BLaER1 treated with 17β-estradiol and CSF1 and Interleukin-3, amounts not matched to agents 10 nM and 100 nM (cell line): ENCODE results near the gene BIVM.

Experiments used
- H3K27ac ChIP-seq, 11 experiments: shearing (Covaris generic); formaldehyde crosslinking; 2 replicates each; pipeline ENCODE4 v1.8.1; 2022
- H3K27me3 ChIP-seq, 11 experiments: shearing (Covaris generic); formaldehyde crosslinking; 2 replicates each; pipeline ENCODE4 v1.8.1; 2022
- H3K36me3 ChIP-seq, 11 experiments: shearing (Covaris generic); formaldehyde crosslinking; 2 replicates each; pipeline ENCODE4 v1.8.1; 2022
- H3K4me1 ChIP-seq, 10 experiments: shearing (Covaris generic); formaldehyde crosslinking; 2 replicates each; pipeline ENCODE4 v1.8.1; 2022
- H3K4me2 ChIP-seq, 11 experiments: shearing (Covaris generic); formaldehyde crosslinking; 2 replicates each; pipeline ENCODE4 v1.8.1; 2022
- H3K4me3 ChIP-seq, 10 experiments: shearing (Covaris generic); formaldehyde crosslinking; 2 replicates each; pipeline ENCODE4 v1.8.1; 2022
- H3K9ac ChIP-seq, 11 experiments: shearing (Covaris generic); formaldehyde crosslinking; 2 replicates each; pipeline ENCODE4 v1.8.1; 2022
- H3K9me3 ChIP-seq, 11 experiments: shearing (Covaris generic); formaldehyde crosslinking; replicated peaks in 1 of 11; 2 replicates each; pipeline ENCODE4 v1.8.1; 2022
- H4K20me1 ChIP-seq, 11 experiments: shearing (Covaris generic); formaldehyde crosslinking; 2 replicates each; pipeline ENCODE4 v1.8.1; 2022
- Cebpa-rat ChIP-seq, 11 experiments: shearing (Covaris generic); IDR thresholded peaks; 2 replicates each; pipeline ENCODE4 v1.8.1; 2022

BIVM gene

DNA sequence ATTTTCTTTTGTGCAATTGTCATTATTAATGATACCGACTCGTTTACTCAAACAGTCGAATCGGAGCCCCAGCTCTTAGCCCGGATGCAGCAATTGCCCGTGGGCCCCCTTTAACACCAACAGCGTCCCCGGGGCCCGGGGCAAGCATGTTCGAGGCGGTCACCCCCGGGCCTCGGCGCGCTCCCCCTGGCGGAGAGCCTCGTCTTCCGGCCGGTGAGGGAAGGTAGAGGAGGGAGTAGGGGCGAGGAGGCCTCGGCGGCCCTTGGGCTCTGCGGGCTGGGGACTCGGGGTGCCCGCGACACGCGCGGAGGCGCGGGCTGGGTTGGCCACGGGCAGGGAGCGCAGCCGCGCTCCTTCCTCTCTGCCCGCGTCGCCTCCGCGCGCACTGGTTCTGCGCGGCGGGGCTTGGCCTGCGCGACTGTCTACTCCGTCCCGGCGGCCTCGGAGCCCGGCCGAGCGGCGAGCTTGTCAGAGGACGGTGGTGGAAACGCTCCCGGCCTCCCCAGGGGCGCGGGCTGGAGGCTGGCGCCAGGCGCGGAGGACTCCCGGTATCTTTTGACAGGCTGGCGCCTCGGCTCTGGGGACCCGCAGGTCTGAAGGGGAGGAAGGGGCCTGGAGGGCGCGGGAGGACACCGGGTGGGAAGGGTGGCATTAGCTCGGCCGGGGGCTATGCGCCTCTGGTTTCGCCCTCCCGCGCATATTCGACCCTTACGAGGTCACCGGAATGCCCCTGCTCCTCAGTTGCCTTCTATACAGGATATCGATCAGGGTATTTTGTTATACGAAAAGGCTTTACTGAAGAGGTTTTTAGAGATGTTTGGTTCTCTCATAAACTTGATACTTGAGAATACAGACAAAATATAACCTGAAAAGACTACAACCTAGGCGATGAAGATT is 1.5 kb downstream of the BIVM start:
- Histone ChIP-seq H3K27ac (peak overlapping the region; percentile 22 to 74 (median 66); a peak in 21 of 22 replicates), H3K9ac (peak overlapping the region; percentile 67 to 83 (median 78)), H3K4me2 (peak overlapping the region; percentile 76 to 87 (median 83))

GRCh38 chr13:102805680-102806079 is 6.8 kb downstream of the BIVM start:
- H3K4me2 ChIP-seq: no peak overlapping the region
- H3K27ac ChIP-seq: no peak overlapping the region
- TF ChIP-seq Cebpa-rat (IDR thresholded peaks at IDR 0.05): no peak
- H4K20me1 ChIP-seq: no peaks in the 10 kb centered on the region
- H3K9ac ChIP-seq: no peak overlapping the region
- H3K36me3 ChIP-seq: peaks cover 0 to 2% (median 0%) of the 10 kb centered on the region in 11 experiments; a peak in 6 of 22 replicates
- H3K4me3 ChIP-seq: no peak overlapping the region
- H3K4me1 ChIP-seq: peaks cover 0 to 7% (median 0%) of the 10 kb centered on the region in 10 experiments; a peak in 2 of 20 replicates
- peaks cover 2 to 16% (median 10%) of the 10 kb centered on the region in 11 experiments; a peak in 19 of 22 replicates for H3K9me3 ChIP-seq
- H3K27me3 ChIP-seq: peaks cover 0 to 12% (median 5%) of the 10 kb centered on the region in 11 experiments; a peak in 20 of 22 replicates

More for the DNA sequence above, 1.5 kb downstream of the BIVM start:
- Histone ChIP-seq H4K20me1 (no peaks in the 10 kb centered on the region), H3K27me3 (peaks cover 27 to 51% (median 43%) of the 10 kb centered on the region in 11 experiments), H3K36me3 (no peaks in the 10 kb centered on the region), H3K4me1 (peaks cover 0 to 9% (median 0%) of the 10 kb centered on the region in 10 experiments; a peak in 4 of 20 replicates), H3K4me3 (peak overlapping the region; percentile 60 to 74 (median 67)), H3K9me3 (peaks cover 24 to 32% (median 25%) of the 10 kb centered on the region in 11 experiments)
- TF ChIP-seq Cebpa-rat (IDR thresholded peaks at IDR 0.05): no peak

DNA sequence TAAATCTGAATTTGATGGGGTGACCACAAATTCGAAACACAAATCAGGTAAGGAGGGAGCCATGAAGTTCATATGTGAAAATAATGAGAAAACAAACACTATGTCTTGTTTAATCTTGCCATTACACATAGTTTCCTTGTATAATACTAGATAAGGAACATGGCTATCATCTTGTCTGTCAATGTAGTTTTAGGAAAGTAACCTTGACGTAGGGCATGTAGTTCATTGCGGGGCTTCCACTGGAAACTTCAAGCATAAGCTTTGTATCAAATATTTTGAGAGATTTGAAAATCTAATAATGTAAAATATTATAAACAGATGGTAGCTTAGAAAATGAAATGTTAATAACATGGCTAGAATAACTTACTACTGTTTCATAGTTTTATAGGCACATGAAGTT is 8.8 kb downstream of the BIVM start:
- no peaks in the 10 kb centered on the region for H4K20me1 ChIP-seq
- no peak overlapping the region for H3K4me3 ChIP-seq
- no peaks in the 10 kb centered on the region; a peak in 1 of 20 replicates for H3K4me1 ChIP-seq
- H3K9me3 ChIP-seq: peaks cover 8 to 24% (median 20%) of the 10 kb centered on the region in 11 experiments; a peak in 16 of 22 replicates
- peaks cover 0 to 7% (median 0%) of the 10 kb centered on the region in 11 experiments; a peak in 8 of 22 replicates for H3K36me3 ChIP-seq
- no peak overlapping the region for H3K27ac ChIP-seq
- H3K27me3 ChIP-seq: no peaks in the 10 kb centered on the region
- no peak overlapping the region for H3K4me2 ChIP-seq
- no peak overlapping the region for H3K9ac ChIP-seq
- TF ChIP-seq Cebpa-rat (IDR thresholded peaks at IDR 0.05): no peak

DNA sequence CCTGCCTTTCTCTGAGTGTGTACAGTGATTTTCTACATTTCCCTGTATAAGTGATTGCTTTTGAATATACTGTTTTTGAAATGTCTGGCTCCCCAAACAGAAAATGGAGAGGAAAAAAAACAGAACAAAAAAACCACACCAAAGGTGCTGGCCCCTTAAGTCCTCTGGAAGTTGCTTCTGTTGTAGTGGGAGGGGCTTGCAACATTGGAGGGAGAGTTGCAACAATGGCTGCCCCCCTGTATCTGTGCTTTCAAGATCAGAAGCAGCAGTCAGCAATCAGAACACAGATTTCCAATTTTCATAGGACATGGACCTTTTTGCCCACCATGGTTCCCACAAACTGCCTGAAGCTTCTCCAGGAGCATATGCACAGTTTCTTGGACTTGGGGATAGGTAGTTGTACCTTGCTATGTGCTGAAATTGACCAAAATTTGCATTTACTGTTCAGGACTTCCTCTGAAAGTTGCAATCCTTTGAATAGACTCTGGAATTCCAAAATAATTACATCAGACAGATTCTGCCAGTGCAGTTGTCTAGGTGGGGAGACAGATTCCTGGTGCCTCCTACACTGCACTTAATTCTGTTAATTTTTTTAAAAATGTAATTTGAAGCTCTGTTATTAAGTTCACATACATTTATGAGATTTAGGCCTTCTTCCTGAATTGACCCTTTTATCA is 13.8 kb downstream of the BIVM start:
- Histone ChIP-seq H3K27ac (no peak overlapping the region), H3K4me2 (no peak overlapping the region), H3K36me3 (peaks cover 0 to 7% (median 0%) of the 10 kb centered on the region in 11 experiments; a peak in 8 of 22 replicates), H3K4me1 (no peaks in the 10 kb centered on the region; a peak in 1 of 20 replicates), H3K9me3 (peaks cover 8 to 24% (median 17%) of the 10 kb centered on the region in 11 experiments; a peak in 16 of 22 replicates), H4K20me1 (no peaks in the 10 kb centered on the region), H3K27me3 (no peaks in the 10 kb centered on the region), H3K9ac (no peak overlapping the region), H3K4me3 (no peak overlapping the region)
- TF ChIP-seq Cebpa-rat (IDR thresholded peaks at IDR 0.05): no peak

GRCh38 chr13:102814025-102814607 is 15.2 kb downstream of the BIVM start:
- TF ChIP-seq Cebpa-rat (IDR thresholded peaks at IDR 0.05): no peak
- Histone ChIP-seq H3K9ac (no peak overlapping the region), H3K36me3 (peaks cover 0 to 7% (median 0%) of the 10 kb centered on the region in 11 experiments; a peak in 8 of 22 replicates), H4K20me1 (no peaks in the 10 kb centered on the region), H3K27me3 (no peaks in the 10 kb centered on the region), H3K4me3 (no peak overlapping the region), H3K4me2 (no peak overlapping the region), H3K9me3 (peaks cover 8 to 24% (median 17%) of the 10 kb centered on the region in 11 experiments; a peak in 16 of 22 replicates), H3K4me1 (no peaks in the 10 kb centered on the region; a peak in 1 of 20 replicates), H3K27ac (no peak overlapping the region)

DNA sequence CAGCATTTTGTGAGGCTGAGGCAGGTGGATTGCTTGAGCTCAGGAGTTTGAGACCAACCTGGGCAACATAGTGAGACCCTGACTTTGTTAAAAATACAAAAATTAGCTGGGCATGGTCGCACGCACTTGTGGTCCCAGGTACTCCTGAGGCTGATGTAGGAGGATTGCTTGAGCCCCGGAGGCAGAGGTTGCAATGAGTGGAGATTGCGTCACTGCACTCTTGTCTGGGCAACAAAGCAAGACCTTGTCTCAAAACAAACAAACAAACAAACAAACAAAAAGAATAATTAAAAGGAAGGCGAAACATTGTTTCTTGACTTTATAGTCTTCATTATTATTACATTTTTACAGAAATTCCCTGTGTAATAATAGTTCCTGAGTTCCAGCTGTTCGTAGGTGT is 15.9 kb downstream of the BIVM start:
- Histone ChIP-seq H4K20me1 (no peaks in the 10 kb centered on the region), H3K27ac (no peak overlapping the region), H3K4me3 (no peak overlapping the region), H3K4me1 (no peaks in the 10 kb centered on the region; a peak in 1 of 20 replicates), H3K4me2 (no peak overlapping the region), H3K36me3 (peaks cover 0 to 7% (median 0%) of the 10 kb centered on the region in 11 experiments; a peak in 8 of 22 replicates), H3K27me3 (no peaks in the 10 kb centered on the region), H3K9me3 (peaks cover 8 to 22% (median 16%) of the 10 kb centered on the region in 11 experiments; a peak in 16 of 22 replicates), H3K9ac (no peak overlapping the region)
- peak in 2 of 11 experiments; percentile 25 to 52; a peak in 2 of 22 replicates for TF ChIP-seq Cebpa-rat (IDR thresholded peaks at IDR 0.05)

DNA sequence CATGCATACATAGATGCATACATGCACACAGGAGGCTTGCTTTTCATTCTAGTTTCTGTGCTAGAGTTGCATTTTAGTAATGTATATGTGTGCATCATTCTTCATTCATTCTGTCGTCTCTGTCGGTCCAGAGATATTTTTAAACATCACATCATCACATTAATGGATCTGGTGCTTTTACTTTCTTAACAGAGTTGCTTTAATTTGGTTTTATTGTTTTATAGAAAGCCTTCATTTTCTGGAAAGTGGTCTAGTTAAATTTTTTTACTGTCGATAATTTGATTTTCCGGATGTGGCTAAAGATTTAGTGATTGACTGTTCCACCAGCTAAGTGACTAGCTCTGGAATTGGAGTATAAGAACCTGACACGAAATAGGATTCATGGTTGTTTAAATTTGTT is 16.9 kb downstream of the BIVM start:
- Histone ChIP-seq H3K9ac (no peak overlapping the region), H3K36me3 (peaks cover 0 to 5% (median 0%) of the 10 kb centered on the region in 11 experiments; a peak in 8 of 22 replicates), H3K4me1 (no peaks in the 10 kb centered on the region; a peak in 1 of 20 replicates), H4K20me1 (no peaks in the 10 kb centered on the region), H3K4me3 (no peak overlapping the region), H3K9me3 (peaks cover under 1 to 13% (median 10%) of the 10 kb centered on the region in 11 experiments; a peak in 16 of 22 replicates), H3K27ac (no peak overlapping the region), H3K27me3 (no peaks in the 10 kb centered on the region), H3K4me2 (no peak overlapping the region)
- no peak for TF ChIP-seq Cebpa-rat (IDR thresholded peaks at IDR 0.05)

DNA sequence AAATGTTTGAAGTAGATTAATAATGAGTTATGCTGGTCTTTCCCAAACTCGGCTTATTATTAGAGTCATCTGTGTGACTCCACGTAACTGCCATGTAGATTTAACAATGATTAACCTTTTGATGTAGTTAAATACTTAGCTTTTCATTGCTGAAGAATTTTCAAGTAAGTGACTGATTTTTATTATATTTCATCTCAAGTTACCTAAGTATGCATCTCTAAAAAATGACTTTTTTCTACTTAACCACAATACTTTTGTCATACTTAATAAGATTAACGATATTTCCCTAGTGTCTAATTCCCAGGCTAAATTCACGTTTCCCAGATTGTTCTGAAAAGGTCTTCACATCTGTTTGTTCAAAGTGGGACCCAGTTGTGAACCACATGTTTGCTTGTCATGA is 17.8 kb downstream of the BIVM start:
- Histone ChIP-seq H3K36me3 (peaks cover 0 to 6% (median 0%) of the 10 kb centered on the region in 11 experiments; a peak in 3 of 22 replicates), H3K27ac (no peak overlapping the region)

More for the DNA sequence above, 17.8 kb downstream of the BIVM start:
- H3K9me3 ChIP-seq: peaks cover 0 to 4% (median 1%) of the 10 kb centered on the region in 11 experiments; a peak in 6 of 22 replicates
- H3K4me2 ChIP-seq: no peak overlapping the region
- no peaks in the 10 kb centered on the region; a peak in 1 of 20 replicates for H3K4me1 ChIP-seq
- no peaks in the 10 kb centered on the region for H4K20me1 ChIP-seq
- H3K4me3 ChIP-seq: no peak overlapping the region
- H3K9ac ChIP-seq: no peak overlapping the region
- no peak for TF ChIP-seq Cebpa-rat (IDR thresholded peaks at IDR 0.05)
- no peaks in the 10 kb centered on the region for H3K27me3 ChIP-seq
